IMR-90 (cell line): ENCODE results near the gene ADD1. TPM values are rescaled to one million over a fixed set of nuclear protein-coding genes. Genes with fewer than 3 reads are reported as not detected.

Experiments used
- ATAC-seq: fragments of 200-7000 bp; cut with Tn5 transposase; 2 replicates; pipeline ENCODE4 v1.9.1; 2020; ENCODE audit warnings: low read depth, mild to moderate bottlenecking, moderate library complexity
- BruUV-seq: library from RNA; stranded (reverse); fragments of 400-500 nt; replicated peaks from 2 replicates; lab custom pipeline; 2021; lab: Mats Ljungman, UMichigan
- CTCF ChIA-PET: fragments of 300-600 bp; formaldehyde crosslinking; extraction: SDS; loops from one replicate; lab custom pipeline; 2021; ENCODE audit warnings: antibody characterized with exemption; lab: Yijun Ruan, JAX
- POLR2A ChIA-PET: fragments of 300-600 bp; sonication (Branson Sonifier 250); formaldehyde crosslinking; loops from one replicate; lab custom pipeline; 2022; ENCODE audit warnings: antibody characterized with exemption; ENCODE audit not compliant: unreplicated experiment; lab: Charles Lee
- DNase-seq: peaks from one replicate; pipeline ENCODE4 v3.0.0; 2013
- H2AFZ ChIP-seq: replicated peaks from 2 replicates; pipeline ENCODE3; 2013; ENCODE audit warnings: low read length, mild to moderate bottlenecking; ENCODE audit not compliant: poor library complexity
- H2AK5ac ChIP-seq: 2 replicates; pipeline ENCODE4 v1.6.1; 2013; ENCODE audit warnings: low read depth, low read length, inconsistent platforms
- H2AK9ac ChIP-seq: replicated peaks from 2 replicates; pipeline ENCODE3; 2013; ENCODE audit warnings: mild to moderate bottlenecking, low read depth, low read length, moderate library complexity; ENCODE audit not compliant: poor library complexity
- H2BK120ac ChIP-seq: 2 replicates; pipeline ENCODE4 v1.6.1; 2013; ENCODE audit warnings: low read depth, low read length, inconsistent platforms
- H2BK15ac ChIP-seq: 3 replicates; pipeline ENCODE4 v1.6.1; 2013; ENCODE audit warnings: low read depth, low read length, inconsistent platforms
- H2BK20ac ChIP-seq: 2 replicates; pipeline ENCODE4 v1.6.1; 2013; ENCODE audit warnings: low read depth, mild to moderate bottlenecking, inconsistent platforms, low read length, moderate library complexity
- H2BK5ac ChIP-seq: 2 replicates; pipeline ENCODE4 v1.6.1; 2013; ENCODE audit warnings: mild to moderate bottlenecking, low read depth, low read length, inconsistent platforms; ENCODE audit not compliant: poor library complexity, severe bottlenecking
- H3K14ac ChIP-seq: replicated peaks from 2 replicates; pipeline ENCODE4 v1.6.1; 2013; ENCODE audit warnings: low read depth, low read length, inconsistent platforms
- H3K18ac ChIP-seq: 2 replicates; pipeline ENCODE4 v1.6.1; 2013; ENCODE audit warnings: low read depth, low read length, control low read depth
- H3K23ac ChIP-seq: 2 replicates; pipeline ENCODE4 v1.6.1; 2013; ENCODE audit warnings: low read depth, low read length, inconsistent platforms
- H3K27ac ChIP-seq: 2 replicates; pipeline ENCODE4 v1.5.1; 2013; ENCODE audit warnings: mild to moderate bottlenecking, control low read depth, low read length; ENCODE audit not compliant: insufficient read depth
- H3K27me3 ChIP-seq: 2 replicates; pipeline ENCODE4 v1.6.1; 2013; ENCODE audit warnings: low read length; ENCODE audit not compliant: control insufficient read depth, insufficient read depth
- H3K36me3 ChIP-seq: 2 replicates; pipeline ENCODE4 v1.6.1; 2013; ENCODE audit warnings: low read length, mixed read lengths; ENCODE audit not compliant: control insufficient read depth, insufficient read depth
- H3K4ac ChIP-seq: 2 replicates; pipeline ENCODE4 v1.6.1; 2013; ENCODE audit warnings: low read depth, low read length, inconsistent platforms
- H3K4me1 ChIP-seq: 2 replicates; pipeline ENCODE4 v1.6.1; 2013; ENCODE audit warnings: low read length, mixed read lengths; ENCODE audit not compliant: control insufficient read depth, insufficient read depth
- H3K4me2 ChIP-seq: 2 replicates; pipeline ENCODE4 v1.6.1; 2013; ENCODE audit warnings: low read depth, mild to moderate bottlenecking, control low read depth, low read length, moderate library complexity
- H3K4me3 ChIP-seq: 2 replicates; pipeline ENCODE4 v1.5.1; 2013; ENCODE audit warnings: low read depth, mild to moderate bottlenecking, control low read depth, low read length, moderate library complexity; ENCODE audit not compliant: insufficient read depth
- H3K56ac ChIP-seq: 2 replicates; pipeline ENCODE4 v1.6.1; 2013; ENCODE audit warnings: low read length, inconsistent platforms; ENCODE audit not compliant: insufficient read depth; ENCODE audit errors: extremely low read depth
- H3K79me1 ChIP-seq, 2 experiments: 2 replicates each; pipeline ENCODE4 v1.6.1; 2013; ENCODE audit warnings: low read length in 2 of 2, inconsistent platforms in 1 of 2, low read depth in 1 of 2
- H3K9ac ChIP-seq: 2 replicates; pipeline ENCODE4 v1.6.1; 2013; ENCODE audit warnings: low read depth, low read length, control low read depth
- H3K9me1 ChIP-seq: 2 replicates; pipeline ENCODE4 v1.6.1; 2013; ENCODE audit warnings: low read length, inconsistent platforms; ENCODE audit not compliant: insufficient read depth
- H3K9me3 ChIP-seq: 2 replicates; pipeline ENCODE4 v1.6.1; 2013; ENCODE audit warnings: low read length; ENCODE audit not compliant: control insufficient read depth, insufficient read depth
- H4K20me1 ChIP-seq: 2 replicates; pipeline ENCODE4 v1.6.1; 2013; ENCODE audit warnings: low read length, inconsistent platforms; ENCODE audit not compliant: insufficient read depth
- H4K5ac ChIP-seq: 2 replicates; pipeline ENCODE4 v1.6.1; 2013; ENCODE audit warnings: mild to moderate bottlenecking, low read depth, low read length, control low read depth
- H4K8ac ChIP-seq, 2 experiments: 2 replicates each; pipeline ENCODE4 v1.6.1; 2013; ENCODE audit warnings: low read depth in 2 of 2, low read length in 2 of 2, control low read depth in 1 of 2, inconsistent platforms in 1 of 2
- H4K91ac ChIP-seq: 2 replicates; pipeline ENCODE4 v1.6.1; 2013; ENCODE audit warnings: low read depth, low read length, inconsistent platforms; ENCODE audit not compliant: insufficient read depth
- BHLHE40 ChIP-seq: fragments of 150-350 bp; IDR thresholded peaks from 2 replicates; pipeline ENCODE4 v1.6.1; 2016; ENCODE audit warnings: mild to moderate bottlenecking, low read depth, low read length
- CHD1 ChIP-seq: IDR thresholded peaks from 2 replicates; pipeline ENCODE4 v1.6.1; 2012; ENCODE audit warnings: low read depth, low read length, improper control_type of control experiment
- NFE2L2 ChIP-seq: fragments of 150-350 bp; IDR thresholded peaks from 2 replicates; pipeline ENCODE4 v1.6.1; 2016; ENCODE audit warnings: low read depth, mild to moderate bottlenecking, low read length
- POLR2A ChIP-seq: IDR thresholded peaks from 2 replicates; pipeline ENCODE4 v1.6.1; 2012; ENCODE audit warnings: mild to moderate bottlenecking, low read depth, low read length
- RCOR1 ChIP-seq: IDR thresholded peaks from 2 replicates; pipeline ENCODE4 v1.6.1; 2012; ENCODE audit warnings: mild to moderate bottlenecking, low read length, improper control_type of control experiment; ENCODE audit not compliant: insufficient replicate concordance
- RFX5 ChIP-seq: IDR thresholded peaks from 2 replicates; pipeline ENCODE4 v1.8.0; 2012; ENCODE audit warnings: low read depth, mild to moderate bottlenecking, low read length, moderate library complexity
- SMC3 ChIP-seq: fragments of 150-350 bp; IDR thresholded peaks from 2 replicates; pipeline ENCODE4 v1.6.1; 2016; ENCODE audit warnings: low read depth, mild to moderate bottlenecking, antibody characterized with exemption, low read length, moderate library complexity
- WGBS, 2 experiments: methylation state at CpG; one replicate each; pipeline versions ENCODE4 v1.1.5 to v1.1.7; 2013; ENCODE audit warnings: missing lambda C conversion rate in 2 of 2; ENCODE audit not compliant: insufficient read length in 1 of 2; ENCODE audit errors: extremely low coverage in 2 of 2; 5-methylcytosine and 5-hydroxymethylcytosine counted together
- dilution Hi-C: fragments of 300-500 bp; cut with HindIII; formaldehyde crosslinking; loops from one replicate; pipeline ENCODE4 v1.14.3; 2018; ENCODE audit warnings: low sequenced_read_pairs; ENCODE audit not compliant: unreplicated experiment
- in situ Hi-C: fragments of 300-500 bp; cut with MboI; formaldehyde crosslinking; loops from 3 replicates; pipeline ENCODE4 v1.14.3; 2019; ENCODE audit warnings: low sequenced_read_pairs, inconsistent platforms, mixed read lengths
- intact Hi-C: fragments of 100-400 bp; cut with micrococcal nuclease; formaldehyde crosslinking; loops from 2 replicates; pipeline ENCODE4 v1.10.0; 2022
- polyA plus RNA-seq, 3 experiments: library from polyadenylated mRNA; depleted of rRNA; stranded (reverse); fragments of >200 nt; gene quantifications; 2 replicates each; pipeline ENCODE4 v1.2.3, GENCODE V29; 2012; ENCODE audit warnings: low replicate concordance in 1 of 3
- total RNA-seq: library from RNA; depleted of rRNA; stranded (reverse); fragments of >200 nt; gene quantifications from 2 replicates; pipeline ENCODE4 v1.2.3, GENCODE V29; 2012

Gene ADD1
- total and polyA plus RNA-seq, 2 of the 4 experiments (the other 2 are of a cell fraction) = 122 to 215 TPM

- Histone ChIP-seq H3K9ac (no peak overlapping the region), H3K4me2 (no peak overlapping the region), H2BK15ac (no peak overlapping the region), H3K4ac (no peak overlapping the region), H3K4me3 (no peak overlapping the region), H2AK9ac (no peak overlapping the region), H3K9me1 (peaks cover 10% of the 10 kb centered on the region), H3K4me1 (peaks cover 22% of the 10 kb centered on the region), H3K36me3 (peaks cover 7% of the 10 kb centered on the region), H4K8ac (no peak overlapping the region), H2AK5ac (no peak overlapping the region), H3K27ac (no peak overlapping the region), H2AFZ (no peak overlapping the region), H2BK120ac (no peak overlapping the region), H3K23ac (no peak overlapping the region), H4K5ac (no peak overlapping the region), H4K20me1 (peaks cover 77% of the 10 kb centered on the region), H3K27me3 (no peaks in the 10 kb centered on the region), H3K9me3 (no peaks in the 10 kb centered on the region), H3K14ac (no peak overlapping the region), H3K79me1 (peaks cover 15 to 62% of the 10 kb centered on the region in 2 experiments), H3K56ac (no peak overlapping the region), H4K91ac (no peak overlapping the region), H2BK20ac (no peak overlapping the region), H3K18ac (no peak overlapping the region), H2BK5ac (no peak overlapping the region)
- no peak for DNase-seq
- no peak for ATAC-seq
- intact Hi-C loops = no loop called here
- no peak for TF ChIP-seq RCOR1
- no peak for TF ChIP-seq SMC3
- TF ChIP-seq CHD1 = no peak
- TF ChIP-seq POLR2A = no peak
- no peak for TF ChIP-seq RFX5
- no peak for TF ChIP-seq NFE2L2
- no peak for TF ChIP-seq BHLHE40
- no CpG with 5 or more reads among the region's 3 CpGs for WGBS, 2 experiments
- dilution Hi-C loops = no loop called here
- BruUV-seq = no TSS peak
- in situ Hi-C loops = no loop called here
- CTCF ChIA-PET = no interaction called here
- POLR2A ChIA-PET = interaction anchor here (0.7 kb wide), 1 partner anchor 85 kb away, joined by 7 read pairs; no protein-coding TSS in a partner anchor
Measured at GRCh38 chr4:2856266-2856665, 12.6 kb downstream of the ADD1 start.
